T-helper 1 cell (primary cell): ENCODE measurements around the gene ADAP2.
"Not testable (repeated sequence)": the region's sequence is repeated elsewhere in the genome, so short reads cannot be mapped to it uniquely, and the experiment has no call there.

Source experiments
- DNase-seq, 5 donors: peaks; one replicate each; pipeline ENCODE4 v3.0.0-alpha.2; 2012 to 2020
- total RNA-seq, 4 donors: gene quantifications; one replicate each; lab custom pipeline; 2026; lab: John Stamatoyannopoulos, UW

Gene ADAP2
- 0.12 to 0.80 (median 0.57) reads per million in 4 donors for total RNA-seq

- DNase-seq = no peak
Measured at GRCh38 chr17:30921544-30922196, at the start of gene ADAP2. ADAP2 (plus strand) TSS chr17:30921945; CDS start chr17:30922015, 70 bp downstream.

- no peak for DNase-seq
Measured at GRCh38 chr17:30886187-30886586, 35.6 kb upstream of the ADAP2 start.

GRCh38 chr17:30894236-30894635 is 27.5 kb upstream of the ADAP2 start:
- DNase-seq = no peak

- no peak for DNase-seq
Measured at GRCh38 chr17:30897311-30897710, 24.4 kb upstream of the ADAP2 start.

- no peak for DNase-seq
Measured at GRCh38 chr17:30905742-30906100, 16.0 kb upstream of the ADAP2 start.

GRCh38 chr17:30906101-30906911 is 15.4 kb upstream of the ADAP2 start, which contains the start of gene TEFM:
TEFM (minus strand) TSS chr17:30906238; CDS start chr17:30906198, 40 bp downstream.
- peak; percentile 55 to 91 (median 73) for DNase-seq

- no peak for DNase-seq
Measured at GRCh38 chr17:30908717-30909420, 12.9 kb upstream of the ADAP2 start.

GRCh38 chr17:30910151-30910550 is 11.6 kb upstream of the ADAP2 start:
- DNase-seq = not testable (repeated sequence)

GRCh38 chr17:30913955-30914354 is 7.8 kb upstream of the ADAP2 start:
- DNase-seq = no peak

- no peak for DNase-seq
Measured at GRCh38 chr17:30915833-30916611, 5.7 kb upstream of the ADAP2 start.

GRCh38 chr17:30917050-30917449 is 4.7 kb upstream of the ADAP2 start:
- no peak for DNase-seq

- no peak for DNase-seq
Measured at GRCh38 chr17:30920282-30920681, 1.5 kb upstream of the ADAP2 start.

- no peak for DNase-seq
Measured at GRCh38 chr17:30920683-30921543, 832 bp upstream of the ADAP2 start.

GRCh38 chr17:30922235-30923030 is 688 bp downstream of the ADAP2 start:
- DNase-seq = no peak

- DNase-seq = no peak
Measured at GRCh38 chr17:30924341-30924740, 2.6 kb downstream of the ADAP2 start.

- DNase-seq = no peak
Measured at GRCh38 chr17:30926516-30926915, 4.8 kb downstream of the ADAP2 start.

- DNase-seq = no peak
Measured at GRCh38 chr17:30927756-30928155, 6.0 kb downstream of the ADAP2 start.

- no peak for DNase-seq
Measured at GRCh38 chr17:30928584-30928983, 6.8 kb downstream of the ADAP2 start.

GRCh38 chr17:30929081-30929633 is 7.4 kb downstream of the ADAP2 start:
- no peak for DNase-seq

GRCh38 chr17:30929861-30930260 is 8.1 kb downstream of the ADAP2 start:
- DNase-seq = not testable (repeated sequence)
